ENCODE measurements around the gene CORIN.
"Not testable (repeated sequence)": the region's sequence is repeated elsewhere in the genome, so short reads cannot be mapped to it uniquely, and the experiment has no call there.

CORIN gene

GRCh38 chr4:47763279-47763678 lies 74.6 kb downstream of the CORIN start:
- no peak for DNase-seq

GRCh38 chr4:47762376-47763266 lies 75.2 kb downstream of the CORIN start:
- no peak for DNase-seq

DNA sequence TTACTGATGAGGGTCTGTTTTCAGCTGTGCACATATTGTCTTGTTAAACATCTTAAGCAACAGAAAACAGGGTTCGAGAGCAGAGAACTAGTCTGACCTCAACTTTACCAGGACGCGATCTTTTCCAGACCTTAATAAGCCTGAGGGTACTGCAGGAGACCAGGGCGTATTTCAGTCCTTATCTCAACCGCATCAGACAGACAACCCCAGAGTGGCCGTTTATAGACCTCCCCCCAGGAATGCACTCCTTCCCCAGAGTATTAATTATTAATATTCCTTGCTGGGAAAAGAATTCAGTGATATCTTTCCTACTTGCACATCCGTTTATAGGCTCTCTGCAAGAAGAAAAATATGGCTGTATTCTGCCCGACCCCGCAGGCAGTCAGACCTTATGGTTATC lies 84.6 kb downstream of the CORIN start:
- not testable (repeated sequence) for DNase-seq

GRCh38 chr4:47752214-47752613 lies 85.7 kb downstream of the CORIN start:
- DNase-seq: no peak

- no peak for DNase-seq
Measured at GRCh38 chr4:47750788-47751187, 87.1 kb downstream of the CORIN start.

GRCh38 chr4:47749858-47750257 lies 88.0 kb downstream of the CORIN start:
- no peak for DNase-seq

DNA sequence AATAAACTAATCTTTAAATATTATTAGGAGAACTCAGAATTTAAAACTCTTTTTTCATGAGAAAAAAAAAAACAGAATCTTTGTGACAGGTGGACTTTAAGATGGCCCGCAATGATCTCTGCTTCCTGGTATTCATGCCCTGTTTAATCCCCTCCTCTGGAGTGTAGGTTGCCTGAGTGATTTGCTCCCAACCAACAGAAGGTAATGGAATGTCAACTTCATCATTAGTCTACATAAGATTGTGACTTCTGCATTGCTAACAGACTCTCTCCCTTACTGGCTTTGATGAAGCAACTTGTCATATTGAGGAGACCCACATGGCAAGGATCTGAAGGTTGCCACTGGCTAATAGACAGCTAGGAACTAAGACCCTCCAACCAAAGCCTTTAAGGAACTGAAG lies 88.8 kb downstream of the CORIN start:
- no peak for DNase-seq

- DNase-seq: no peak
Measured at GRCh38 chr4:47747846-47748494, 89.9 kb downstream of the CORIN start.

DNA sequence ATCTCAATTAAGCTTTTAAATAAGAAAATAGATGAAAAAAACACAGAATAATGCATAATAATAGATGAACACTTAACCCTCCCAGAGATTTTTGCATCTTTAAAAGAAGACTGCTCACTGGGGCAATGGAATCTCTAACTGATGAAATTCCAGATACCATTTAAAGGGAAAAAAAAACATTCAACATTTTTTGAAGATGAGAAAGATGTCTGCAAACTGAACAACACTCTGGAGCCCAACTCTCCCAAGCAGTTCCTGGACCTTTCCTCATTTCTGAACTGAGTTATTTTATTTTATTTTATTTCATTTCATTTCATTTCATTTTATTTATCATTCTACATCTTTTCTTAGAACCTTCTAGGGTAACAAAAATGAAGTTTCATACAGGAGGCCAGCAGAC lies 90.7 kb downstream of the CORIN start:
- DNase-seq: no peak

DNA sequence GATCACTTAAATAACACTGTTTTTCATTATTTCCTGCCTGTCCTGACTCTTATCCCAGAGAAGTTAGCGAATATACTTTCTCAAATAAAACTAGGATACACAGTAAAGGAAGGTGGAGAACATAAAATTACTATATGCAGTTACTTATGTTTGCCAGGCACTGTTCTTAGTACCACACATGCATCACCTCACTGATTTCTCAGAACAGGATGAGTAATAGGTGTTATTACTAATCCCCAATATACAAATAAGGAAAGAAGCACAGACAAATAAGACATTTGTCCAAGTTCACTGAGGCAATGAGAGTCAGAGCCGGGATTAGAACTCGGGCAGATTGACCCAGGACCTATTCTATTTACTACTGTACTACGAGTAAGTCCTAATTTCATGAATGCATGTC lies 91.7 kb downstream of the CORIN start:
- no peak for DNase-seq

- no peak for DNase-seq
Measured at GRCh38 chr4:47744843-47745382, 93.0 kb downstream of the CORIN start.

- DNase-seq: no peak
Measured at GRCh38 chr4:47744253-47744652, 93.6 kb downstream of the CORIN start.

DNA sequence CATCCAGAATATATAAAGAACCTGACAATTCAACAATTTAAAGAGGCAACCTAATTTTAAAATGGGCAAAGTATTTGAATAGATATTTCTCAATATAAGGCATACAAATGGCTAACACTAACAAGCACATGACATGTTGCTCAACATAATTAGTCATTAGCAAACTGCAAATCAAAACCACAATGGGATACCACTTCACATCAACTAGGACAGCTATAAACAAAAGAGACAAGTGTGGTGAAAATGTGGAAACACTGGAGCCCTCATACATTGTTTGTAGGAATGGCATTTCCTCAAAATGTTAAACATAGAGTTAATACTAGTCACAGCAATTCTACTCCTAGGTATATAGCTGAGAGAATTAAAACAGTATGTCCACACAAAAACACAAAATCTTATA lies 96.7 kb downstream of the CORIN start:
- no peak for DNase-seq

- DNase-seq: no peak
Measured at GRCh38 chr4:47737326-47737725, 100.5 kb downstream of the CORIN start.

- no peak for DNase-seq
Measured at GRCh38 chr4:47736555-47736954, 101.3 kb downstream of the CORIN start.

GRCh38 chr4:47736146-47736545 lies 101.7 kb downstream of the CORIN start:
- DNase-seq: no peak

DNA sequence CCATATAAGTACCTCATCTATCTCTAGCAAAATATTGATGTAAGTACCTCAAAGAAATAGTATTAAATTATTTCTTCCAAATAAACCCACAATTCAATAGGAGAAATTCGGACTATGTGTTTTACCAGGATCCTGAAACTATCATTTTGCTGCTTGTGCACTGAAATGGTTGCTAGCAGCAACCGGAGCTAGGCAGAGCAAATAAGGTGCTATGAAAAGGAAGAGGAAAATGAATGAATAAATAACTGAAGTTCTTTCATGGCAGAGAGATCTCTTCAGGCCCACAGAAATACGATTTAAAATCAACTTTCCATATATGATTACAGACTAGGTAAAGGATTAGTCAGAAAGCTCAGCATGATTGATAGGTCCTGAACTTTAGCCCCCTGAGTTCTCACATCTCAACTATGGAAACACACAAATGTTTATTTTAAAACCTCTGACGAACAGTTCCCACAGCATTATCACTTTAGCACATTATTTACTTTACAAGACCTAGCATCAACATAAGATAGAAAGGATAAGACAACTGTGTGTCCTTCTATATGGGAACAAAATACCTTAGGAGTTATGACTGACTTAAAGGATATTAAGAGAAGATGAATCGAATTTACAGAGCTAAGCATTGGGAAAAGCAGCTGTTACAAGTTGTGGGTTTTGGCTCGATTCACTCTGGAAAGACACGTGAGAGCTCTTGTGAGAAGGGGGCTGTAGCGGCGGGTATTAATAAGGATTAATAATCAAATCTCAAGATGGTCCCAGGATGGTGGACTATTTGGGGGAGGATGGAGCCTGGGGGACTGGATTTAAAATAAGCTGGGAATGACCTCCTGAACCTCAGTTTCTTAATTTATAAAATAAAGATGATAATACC lies 104.3 kb downstream of the CORIN start:
- DNase-seq: no peak

DNA sequence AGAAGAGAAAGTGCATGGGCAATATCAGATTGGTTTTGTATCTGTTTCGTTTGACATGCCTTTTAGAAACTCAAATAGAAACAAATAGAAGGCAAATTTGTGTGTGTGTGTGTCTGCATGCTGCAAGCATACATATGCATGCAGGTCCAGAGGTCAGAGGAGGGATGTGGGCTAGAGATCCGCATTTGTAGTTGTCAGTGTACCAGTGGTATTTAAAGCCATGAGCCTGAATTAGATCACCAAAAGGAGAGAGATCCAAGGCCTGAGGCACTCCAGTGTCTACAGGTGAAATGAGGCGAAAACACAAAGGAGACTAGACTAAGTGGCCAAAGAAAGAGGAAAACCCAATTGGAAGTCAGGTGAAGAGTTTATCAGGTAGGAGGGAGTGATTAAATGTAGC lies 106.7 kb downstream of the CORIN start:
- DNase-seq: no peak

DNA sequence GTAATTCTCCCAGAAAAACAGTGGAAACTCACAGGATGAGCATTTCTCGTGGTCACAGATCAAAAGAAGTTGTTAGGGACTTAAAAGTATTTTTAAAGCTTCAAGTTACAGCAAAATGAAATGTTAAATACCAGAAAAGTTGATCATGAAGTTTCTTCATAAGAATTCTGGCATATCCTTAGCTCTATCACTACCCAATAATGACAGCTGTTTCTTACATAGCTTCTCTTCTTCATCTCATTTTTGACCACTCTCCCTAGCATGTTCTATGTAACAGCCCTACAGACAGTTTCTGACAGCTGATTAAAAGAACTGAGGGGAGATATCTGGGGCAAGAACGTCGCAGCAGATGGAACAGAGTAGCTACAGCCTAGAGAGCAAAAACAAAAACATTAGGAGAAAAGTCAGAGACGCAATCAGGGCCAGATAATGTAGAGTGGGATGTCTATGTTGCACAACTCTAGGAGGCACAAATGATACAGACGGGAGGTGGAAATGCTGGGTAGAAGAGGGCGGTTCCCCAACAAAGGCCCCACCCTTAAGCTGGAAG lies 108.7 kb downstream of the CORIN start:
- DNase-seq: no peak

- no peak for DNase-seq
Measured at GRCh38 chr4:47721892-47722575, 115.8 kb downstream of the CORIN start.

DNA sequence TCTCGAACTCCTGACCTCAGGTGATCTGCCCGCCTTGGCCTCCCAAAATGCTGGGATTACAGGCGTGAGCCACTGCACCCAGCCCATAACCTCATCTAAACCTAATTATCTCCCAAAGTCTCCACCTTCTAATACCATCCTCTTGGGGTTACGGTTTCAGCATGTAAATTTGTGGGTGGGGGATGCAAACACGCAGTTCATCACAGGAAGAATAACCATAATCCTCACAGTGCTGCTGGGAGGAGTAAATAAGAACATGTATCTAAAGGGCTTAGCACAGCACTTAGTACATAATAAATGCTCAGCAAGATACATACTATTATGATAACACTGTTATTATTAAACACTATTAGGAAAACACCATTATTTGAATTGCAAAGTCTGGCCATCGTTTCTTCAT lies 116.4 kb downstream of the CORIN start:
- no peak for DNase-seq

GRCh38 chr4:47720787-47721186 lies 117.1 kb downstream of the CORIN start:
- DNase-seq: no peak

Data from CD4-positive, alpha-beta T cell treated with Interleukin-17A for 4 hours (primary cell).